Nucleus accumbens (tissue), 56 donors: Measurements from ENCODE around the gene NXN.
"Not testable (repeated sequence)": the region's sequence is repeated elsewhere in the genome, so short reads cannot be mapped to it uniquely, and the experiment has no call there.

Source experiments
- DNase-seq, 56 donors: peaks; one replicate each; lab custom pipeline; 2025; lab: John Stamatoyannopoulos, UW

Gene NXN

GRCh38 chr17:924711-925475, 54.7 kb downstream of the NXN start:
- no peak for DNase-seq

- DNase-seq: not testable (repeated sequence)
Observed at GRCh38 chr17:924306-924705, 55.3 kb downstream of the NXN start.

GRCh38 chr17:923633-924032, 55.9 kb downstream of the NXN start:
- no peak for DNase-seq

GRCh38 chr17:921161-921560, 58.4 kb downstream of the NXN start:
- DNase-seq: no peak

- no peak for DNase-seq
Observed at GRCh38 chr17:920190-920589, 59.4 kb downstream of the NXN start.

- no peak for DNase-seq
Observed at GRCh38 chr17:917941-918740, 61.4 kb downstream of the NXN start.

GRCh38 chr17:917391-917811, 62.2 kb downstream of the NXN start:
- no peak for DNase-seq

GRCh38 chr17:916315-916714, 63.3 kb downstream of the NXN start:
- DNase-seq: no peak

- DNase-seq: peak in 1 of 56 donors; percentile 2
Observed at GRCh38 chr17:915538-916201, 63.9 kb downstream of the NXN start.

- DNase-seq: no peak
Observed at GRCh38 chr17:914561-914960, 65.0 kb downstream of the NXN start.

- no peak for DNase-seq
Observed at GRCh38 chr17:913207-913606, 66.4 kb downstream of the NXN start.

- no peak for DNase-seq
Observed at GRCh38 chr17:909642-910323, 69.8 kb downstream of the NXN start.

GRCh38 chr17:907725-908124, 71.9 kb downstream of the NXN start:
- DNase-seq: no peak

GRCh38 chr17:905708-906107, 73.9 kb downstream of the NXN start:
- DNase-seq: not testable (repeated sequence)

- DNase-seq: no peak
Observed at GRCh38 chr17:903691-904481, 75.7 kb downstream of the NXN start.

- no peak for DNase-seq
Observed at GRCh38 chr17:902463-902862, 77.1 kb downstream of the NXN start.

GRCh38 chr17:901964-902363, 77.6 kb downstream of the NXN start:
- no peak for DNase-seq

GRCh38 chr17:901191-901950, 78.2 kb downstream of the NXN start:
- peak in 3 of 56 donors; percentile 4 to 21 (median 14) for DNase-seq

- no peak for DNase-seq
Observed at GRCh38 chr17:900336-900934, 79.1 kb downstream of the NXN start.
